ENCODE measurements around the gene SLAIN1. TPM values are rescaled to one million over a fixed set of nuclear protein-coding genes. Genes with fewer than 3 reads are reported as not detected.

SLAIN1 gene
- total and polyA plus RNA-seq, 2 of the 8 experiments (the other 6 are each of a cell fraction or from before 2014, with no cell fraction given): 35.0 to 37.7 TPM

DNA sequence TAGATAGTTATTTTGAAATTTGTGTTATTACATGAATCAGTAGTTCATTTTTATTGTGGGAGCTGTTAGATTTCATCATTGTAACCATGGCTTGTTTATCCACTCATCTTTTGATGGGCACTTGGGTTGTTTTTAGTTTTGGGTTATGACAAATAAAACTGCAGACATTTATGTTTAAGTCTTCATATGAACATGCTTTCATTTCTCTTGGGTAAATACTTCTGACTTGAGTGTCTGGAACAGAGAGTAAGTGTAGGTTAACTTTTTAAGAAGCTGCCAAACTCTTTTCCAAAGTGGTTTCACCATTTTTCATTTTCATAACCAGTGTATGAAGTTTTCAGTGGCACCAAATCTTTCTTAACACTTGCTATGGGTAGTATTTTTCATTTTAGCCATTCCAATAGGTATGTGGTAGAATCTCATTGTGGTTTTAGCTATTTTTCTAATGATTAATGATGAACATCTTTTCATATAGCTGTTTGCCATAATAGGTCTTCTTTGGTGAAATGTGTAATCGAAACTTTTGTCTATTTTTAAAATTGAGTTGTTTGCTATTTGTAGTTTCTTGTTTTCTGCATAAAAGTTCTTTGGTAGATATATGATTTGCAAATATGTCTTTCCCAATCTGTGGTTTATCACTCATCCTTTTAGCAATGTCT lies 17.9 kb downstream of the SLAIN1 start:
- TF ChIP-seq SP1 (IDR thresholded peaks at IDR 0.05; ENCODE audit: low read depth, low read length) (no peak), CREB1 (IDR thresholded peaks at IDR 0.05) (no peak)
- Histone ChIP-seq H3K23me2 (ENCODE audit: low read depth, low read length) (no peaks in the 10 kb centered on the region), H3K9ac (replicated peaks in 1 of 4; ENCODE audit: extremely low read depth in 1 of 4, low read depth in 3 of 4, low read length in 3 of 4) (no peak overlapping the region), H4K91ac (replicated peaks; ENCODE audit: insufficient read length, low read length) (no peak overlapping the region), H4K8ac (ENCODE audit: extremely low read depth, insufficient read depth, low read length) (no peak overlapping the region), H3K79me2 (ENCODE audit: control insufficient read depth in 1 of 2, insufficient read depth in 2 of 2, low read length in 2 of 2) (peaks cover 0 to 56% of the 10 kb centered on the region in 2 experiments; a peak in 2 of 4 replicates), H2AK5ac (ENCODE audit: low read depth, low read length) (no peak overlapping the region), H2BK5ac (ENCODE audit: low read depth, low read length) (no peak overlapping the region), H3K18ac (ENCODE audit: extremely low read depth, low read length) (no peak overlapping the region), H3K23ac (ENCODE audit: insufficient read length) (no peak overlapping the region), H3K4ac (replicated peaks; ENCODE audit: insufficient read length, low read depth, low read length) (no peak overlapping the region), H4K5ac (ENCODE audit: insufficient read length, low read depth, low read length) (no peak overlapping the region), H3K4me1 (replicated peaks in 1 of 4; ENCODE audit: control insufficient read depth in 3 of 4, insufficient read depth in 4 of 4, low read length in 3 of 4) (peaks cover 0 to 3% (median 0%) of the 10 kb centered on the region in 4 experiments; a peak in 2 of 7 replicates), H2BK15ac (ENCODE audit: low read length) (no peak overlapping the region), H3K27me3 (replicated peaks in 1 of 4; ENCODE audit: control insufficient read depth in 3 of 4, extremely low read depth in 1 of 4, insufficient read depth in 3 of 4, low read length in 3 of 4) (no peaks in the 10 kb centered on the region), H2BK120ac (replicated peaks; ENCODE audit: low read depth, low read length) (no peak overlapping the region), H2BK20ac (ENCODE audit: low read length) (no peak overlapping the region), H3K14ac (ENCODE audit: insufficient read length) (no peak overlapping the region), H3K79me1 (ENCODE audit: low read depth, low read length) (no peaks in the 10 kb centered on the region), H3K9me3 (ENCODE audit: insufficient read depth in 2 of 2, low read depth in 1 of 2, low read length in 1 of 2) (peaks cover 0 to 5% of the 10 kb centered on the region in 2 experiments; a peak in 1 of 4 replicates), H3K27ac (ENCODE audit: low read depth, low read length) (no peak overlapping the region), H4K20me1 (replicated peaks in 1 of 2; ENCODE audit: control insufficient read depth in 1 of 2, insufficient read depth in 2 of 2, low read length in 2 of 2) (peaks cover 0 to 1% of the 10 kb centered on the region in 2 experiments), H2BK12ac (ENCODE audit: low read depth, low read length) (no peak overlapping the region), H3K4me3 (ENCODE audit: extremely low read depth in 1 of 4, insufficient read depth in 2 of 4, low read depth in 3 of 4, low read length in 4 of 4) (no peak overlapping the region), H2AFZ (ENCODE audit: low read length) (no peak overlapping the region), H3K36me3 (ENCODE audit: control insufficient read depth in 2 of 4, insufficient read depth in 4 of 4, low read length in 3 of 4) (peaks cover 0 to 6% (median 2%) of the 10 kb centered on the region in 4 experiments; a peak in 2 of 8 replicates), H3K4me2 (ENCODE audit: insufficient read depth in 1 of 2, low read depth in 2 of 2, low read length in 2 of 2) (no peak overlapping the region), H3K56ac (replicated peaks; ENCODE audit: insufficient read length, low read depth, low read length) (no peak overlapping the region)
- DNase-seq (ENCODE audit: low read depth in 1 of 2, low spot score in 2 of 2) (no peak), FAIRE-seq (no peak)
- ChIA-PET CTCF (ENCODE audit: partially characterized antibody) (interaction anchor here (1.0 to 1.5 kb wide), 2 partner anchors 36 to 406 kb away, joined by 3 to 4 read pairs; no protein-coding TSS in a partner anchor), POLR2A (ENCODE audit: partially characterized antibody) (interaction anchor here (0.8 kb wide), 1 partner anchor 18 kb away, joined by 3 read pairs; the partner anchor contains the start of gene SLAIN1)
- 75% methylated on average over 1 of the region's 1 CpG; no CpG with 5 or more reads in 1 of the 2 experiments for WGBS, 2 experiments (ENCODE audit: extremely low coverage in 1 of 2, insufficient coverage in 1 of 2, insufficient read length in 1 of 2, insufficient replicate concordance in 2 of 2, low coverage in 1 of 2, low lambda C conversion rate in 2 of 2, missing lambda C conversion rate in 1 of 2)

Measured in H1 (cell line).